HEK293T (cell line): ENCODE data around the gene MRNIP.

Experiments used
- ARNT ChIP-seq: fragments of 450-650 bp; IDR thresholded peaks from 2 replicates; pipeline ENCODE4 v1.6.1; 2017; ENCODE audit warnings: mild to moderate bottlenecking
- BHLHE40 ChIP-seq: fragments of 450-650 bp; IDR thresholded peaks from 2 replicates; pipeline ENCODE4 v1.6.1; 2016; ENCODE audit warnings: mild to moderate bottlenecking, moderate library complexity, borderline replicate concordance
- CTBP1 ChIP-seq: fragments of 450-650 bp; IDR thresholded peaks from 2 replicates; pipeline ENCODE4 v1.6.1; 2016; ENCODE audit warnings: borderline replicate concordance
- FOXA1 ChIP-seq: fragments of 450-650 bp; IDR thresholded peaks from 2 replicates; pipeline ENCODE4 v1.6.1; 2016; ENCODE audit warnings: mild to moderate bottlenecking
- FOXM1 ChIP-seq: fragments of 450-650 bp; IDR thresholded peaks from 2 replicates; pipeline ENCODE4 v1.6.1; 2017; ENCODE audit warnings: mild to moderate bottlenecking, borderline replicate concordance
- HDGF ChIP-seq: fragments of 450-650 bp; IDR thresholded peaks from 2 replicates; pipeline ENCODE4 v1.6.1; 2017; ENCODE audit warnings: antibody characterized with exemption, borderline replicate concordance
- NFRKB ChIP-seq: fragments of 450-650 bp; IDR thresholded peaks from 2 replicates; pipeline ENCODE4 v1.6.1; 2016; ENCODE audit warnings: mild to moderate bottlenecking, moderate library complexity
- SP1 ChIP-seq: fragments of 450-650 bp; IDR thresholded peaks from 2 replicates; pipeline ENCODE4 v1.6.1; 2017
- SUZ12 ChIP-seq: fragments of 450-650 bp; IDR thresholded peaks from 2 replicates; pipeline ENCODE4 v1.6.1; 2016; ENCODE audit warnings: mild to moderate bottlenecking
- TARDBP ChIP-seq: fragments of 450-650 bp; IDR thresholded peaks from 2 replicates; pipeline ENCODE4 v1.6.1; 2016

DNA sequence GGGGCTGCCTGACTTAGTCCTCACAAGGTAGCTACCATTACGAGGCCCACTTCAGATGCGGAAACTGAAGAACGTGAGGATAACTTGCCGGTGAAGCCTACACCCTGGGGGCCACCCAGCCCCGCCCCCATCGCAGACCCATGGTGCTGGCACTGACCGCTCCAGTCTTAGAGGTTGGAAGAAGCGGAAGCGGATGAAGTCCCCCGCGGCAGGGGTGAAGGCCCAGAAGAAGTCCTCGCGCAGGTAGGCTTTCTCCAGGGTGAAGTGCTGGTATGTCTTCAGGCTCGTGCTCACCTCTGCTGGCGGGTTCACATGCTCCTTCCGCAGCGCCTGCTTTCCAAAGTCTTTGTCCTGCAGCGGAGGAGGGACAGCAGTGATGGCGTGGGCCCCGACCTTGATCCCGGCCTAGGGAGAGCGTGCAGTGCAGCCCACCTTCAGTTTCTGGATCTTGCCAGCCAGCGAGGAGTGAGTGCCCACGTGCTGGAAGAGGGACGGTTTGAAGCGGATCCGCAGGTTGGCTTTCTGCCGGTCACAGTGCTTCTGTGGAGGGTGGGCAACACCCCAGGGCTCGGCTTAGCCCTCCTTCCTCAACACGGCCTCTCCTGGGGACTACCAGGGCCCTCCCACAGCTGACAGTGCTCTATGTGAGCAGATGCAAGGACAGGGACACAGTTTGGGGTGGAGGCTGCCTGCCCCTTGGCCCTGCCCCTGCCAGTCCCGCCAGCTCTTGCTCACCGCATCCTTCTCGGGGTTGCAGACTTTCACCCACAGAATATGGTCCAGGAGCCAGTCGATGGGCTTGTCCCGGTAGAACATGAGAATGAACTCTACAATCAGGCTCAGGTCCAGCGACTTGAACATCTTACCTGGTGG lies 59.6 kb downstream of the MRNIP start:
- TF ChIP-seq ARNT (no peak), BHLHE40 (no peak), SP1 (no peak), SUZ12 (no peak), FOXA1 (no peak), CTBP1 (no peak), NFRKB (no peak), TARDBP (no peak), FOXM1 (no peak), HDGF (no peak)
